Hematopoietic multipotent progenitor cell treated with erythropoietin and hydrocortisone succinate and interleukin-3 and kit ligand, for 8 days (in vitro differentiated cells): ENCODE data around the gene DFFB.
"Not testable (repeated sequence)": the region's sequence is repeated elsewhere in the genome, so short reads cannot be mapped to it uniquely, and the experiment has no call there.

Source experiments
- DNase-seq: peaks from one replicate; pipeline ENCODE4 v3.0.0-alpha.2; 2015

The DFFB gene

DNA sequence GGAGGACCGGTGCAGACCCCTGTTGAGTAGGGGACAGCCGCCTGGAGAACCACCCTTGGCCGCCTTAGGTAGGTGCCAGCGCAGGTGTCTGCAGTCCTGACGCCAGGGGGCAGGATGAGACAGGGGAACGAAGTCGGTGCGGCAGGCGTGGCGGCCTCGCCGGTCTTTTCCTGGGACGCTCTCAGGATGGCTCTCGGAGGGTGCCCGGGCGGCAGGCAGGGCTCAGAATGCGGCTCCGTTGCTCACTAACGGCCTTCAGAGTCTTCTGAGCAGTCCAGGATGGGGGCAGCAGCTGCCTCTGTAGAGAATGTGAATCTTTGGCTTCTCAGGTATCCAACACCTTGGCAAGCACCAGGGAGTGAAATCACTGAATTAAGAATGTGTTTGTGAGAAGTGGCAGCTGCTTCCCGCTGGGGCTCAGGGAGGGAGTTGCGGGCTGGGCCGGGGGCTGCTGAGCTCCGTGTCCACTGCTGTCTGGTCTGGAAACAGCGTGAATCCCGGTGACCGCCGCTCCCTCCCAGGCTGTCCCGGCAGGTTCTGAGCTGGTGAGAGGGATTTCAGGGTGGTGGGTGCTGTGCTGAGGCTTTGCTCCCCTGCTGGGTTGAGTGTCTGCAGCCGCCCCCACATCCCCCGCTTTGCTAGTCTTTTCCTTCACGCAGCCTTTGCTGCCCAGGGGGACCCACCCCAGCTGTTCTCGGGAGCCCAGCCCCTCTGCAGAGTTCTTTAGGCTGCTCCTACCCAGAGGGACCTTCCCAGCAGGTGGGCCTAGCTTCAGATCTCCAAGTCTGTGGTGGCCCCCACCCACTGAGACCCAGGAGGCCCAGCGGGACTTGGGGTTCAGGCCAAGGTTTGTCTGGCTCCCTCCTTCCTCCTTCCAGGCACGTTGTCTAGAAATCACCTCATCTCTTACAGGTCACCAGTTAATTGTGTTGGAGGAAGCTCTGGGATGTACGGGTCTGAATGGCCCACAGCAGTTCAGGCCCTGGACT, 53.9 kb downstream of the DFFB start:
- peak; percentile 66 for DNase-seq

- DNase-seq = no peak
Observed at GRCh38 chr1:3911981-3912808, 54.9 kb downstream of the DFFB start.

DNA sequence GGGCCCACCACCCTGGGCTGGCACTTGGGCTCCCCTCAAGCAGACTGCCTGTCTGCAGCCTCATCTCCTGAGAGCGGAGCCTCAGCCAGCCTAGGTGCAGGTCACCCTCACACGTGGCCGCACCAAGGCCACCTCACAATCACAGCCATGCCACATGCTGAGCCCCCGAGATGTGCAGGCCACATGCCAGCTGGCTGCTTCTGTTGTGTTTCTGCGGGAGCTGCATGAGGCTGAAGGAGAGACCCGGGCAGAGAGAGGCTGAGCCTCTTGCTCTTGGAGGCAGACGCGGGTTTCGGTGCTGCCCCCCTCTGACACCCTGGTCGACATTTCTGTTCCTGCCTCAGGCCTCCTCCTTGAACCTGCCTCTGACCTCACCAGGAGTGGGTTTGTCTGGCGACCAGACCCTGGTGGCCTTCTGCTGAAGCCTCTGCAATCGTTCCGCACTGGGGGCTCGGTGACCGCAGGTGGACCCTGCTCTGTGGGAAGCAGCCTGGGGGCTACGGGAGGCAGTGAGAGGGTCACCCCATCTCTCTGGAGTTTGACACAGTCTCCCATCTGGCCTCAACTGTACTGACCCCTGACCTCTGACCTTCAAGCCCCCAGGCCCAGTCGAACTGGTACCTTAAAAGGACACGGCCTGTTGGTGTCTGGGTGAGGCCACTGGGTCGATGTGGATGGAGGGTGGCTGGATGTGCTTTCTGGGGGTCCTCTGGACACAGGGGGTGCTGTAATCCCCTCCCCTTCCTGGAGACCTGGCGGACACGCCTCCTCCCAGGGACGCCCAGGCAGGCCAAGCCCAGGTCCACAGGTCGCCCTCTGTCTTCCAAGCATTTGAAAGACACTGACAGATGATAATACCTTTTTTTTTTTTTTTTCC, 55.8 kb downstream of the DFFB start:
- no peak for DNase-seq

- DNase-seq = no peak
Observed at GRCh38 chr1:3914331-3914851, 57.1 kb downstream of the DFFB start.

DNA sequence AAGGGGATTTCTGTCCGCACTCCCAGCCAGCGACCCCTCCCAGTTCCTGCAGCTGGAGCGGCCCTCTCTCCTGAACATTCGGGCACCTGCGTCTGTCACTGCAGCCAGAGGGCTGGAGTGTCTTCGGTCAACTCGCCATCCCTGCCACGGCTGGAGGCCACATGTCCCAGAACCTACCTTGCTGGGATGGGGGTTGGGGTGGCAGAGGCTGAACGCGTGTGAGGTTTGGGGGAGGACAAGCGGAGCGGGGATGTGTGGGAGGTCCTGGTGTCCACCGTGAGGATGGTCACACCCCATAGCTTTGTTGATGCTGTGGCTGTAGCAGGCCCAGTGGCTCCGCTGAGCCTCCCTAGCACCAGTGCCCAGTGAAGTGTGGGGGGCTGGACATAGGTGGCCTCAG, 57.6 kb downstream of the DFFB start:
- no peak for DNase-seq

- no peak for DNase-seq
Observed at GRCh38 chr1:3915551-3916121, 58.4 kb downstream of the DFFB start.

- DNase-seq = no peak
Observed at GRCh38 chr1:3917761-3918160, 60.5 kb downstream of the DFFB start.

DNA sequence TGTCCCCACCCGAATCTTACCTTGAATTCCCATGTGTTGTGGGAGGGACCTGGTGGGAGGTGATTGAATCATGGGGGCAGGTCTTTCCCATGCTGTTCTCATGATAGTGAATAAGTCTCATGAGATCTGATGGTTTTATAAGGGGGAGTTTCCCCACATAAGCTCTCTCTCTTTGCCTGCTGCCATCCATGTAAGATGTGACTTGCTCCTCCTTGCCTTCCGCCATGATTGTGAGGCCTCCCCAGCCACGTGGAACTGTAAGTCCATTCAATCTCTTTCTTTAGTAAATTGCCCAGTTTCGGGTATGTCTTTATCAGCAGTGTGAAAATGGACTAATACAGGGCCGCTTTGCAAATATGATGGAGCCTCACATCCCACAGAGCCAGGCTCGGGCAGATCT, 61.1 kb downstream of the DFFB start:
- not testable (repeated sequence) for DNase-seq

DNA sequence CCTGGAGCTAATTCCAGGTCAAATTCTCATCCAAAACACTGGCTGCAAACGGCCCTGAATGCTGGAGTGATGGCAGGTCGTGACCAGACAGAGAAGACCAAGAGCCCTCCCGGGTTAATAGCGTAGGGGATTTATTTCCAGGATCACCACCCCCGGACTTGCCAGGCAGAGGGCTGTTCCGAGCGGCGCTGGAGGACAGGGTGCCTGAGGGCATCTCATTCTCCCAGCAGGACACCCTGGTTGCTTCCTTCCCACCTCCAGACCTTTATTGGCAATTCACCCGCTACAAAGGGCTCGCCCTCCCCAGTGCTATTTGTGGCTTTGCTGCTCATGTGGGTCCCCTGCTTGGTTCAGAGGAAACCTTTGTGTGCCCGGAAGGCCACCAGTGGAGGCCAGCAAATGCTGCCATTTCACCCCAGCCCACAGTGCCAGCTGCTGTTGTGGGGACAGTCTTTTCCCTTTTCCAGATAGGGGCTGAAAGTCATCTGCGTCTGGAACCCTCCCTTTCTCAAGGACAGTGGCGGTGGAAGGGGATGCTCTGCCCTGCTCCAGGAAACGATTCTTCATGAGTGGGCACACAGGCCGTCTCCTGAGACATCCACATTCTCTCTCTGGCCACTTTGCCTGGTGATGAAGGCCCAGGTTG, 61.8 kb downstream of the DFFB start:
- DNase-seq = no peak

DNA sequence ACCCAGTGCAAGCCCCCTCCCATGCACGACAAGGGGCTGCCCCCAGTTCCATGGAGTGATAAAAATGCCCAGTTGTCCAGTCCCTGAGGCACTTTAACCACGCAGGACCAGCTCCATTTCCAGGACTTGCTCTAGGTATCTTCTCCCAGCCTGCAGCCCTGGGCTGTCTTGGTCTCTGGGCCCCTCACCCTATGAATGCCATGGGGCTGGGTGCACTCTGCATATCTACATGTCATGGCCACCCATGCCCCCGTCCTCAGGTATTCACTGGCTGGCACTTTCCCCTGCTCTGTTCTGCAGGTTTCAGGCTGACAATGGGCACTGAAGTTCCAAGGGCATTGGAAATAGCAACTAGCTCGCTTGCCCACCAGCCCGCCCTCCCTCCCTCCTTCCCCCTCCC, 62.4 kb downstream of the DFFB start:
- no peak for DNase-seq

DNA sequence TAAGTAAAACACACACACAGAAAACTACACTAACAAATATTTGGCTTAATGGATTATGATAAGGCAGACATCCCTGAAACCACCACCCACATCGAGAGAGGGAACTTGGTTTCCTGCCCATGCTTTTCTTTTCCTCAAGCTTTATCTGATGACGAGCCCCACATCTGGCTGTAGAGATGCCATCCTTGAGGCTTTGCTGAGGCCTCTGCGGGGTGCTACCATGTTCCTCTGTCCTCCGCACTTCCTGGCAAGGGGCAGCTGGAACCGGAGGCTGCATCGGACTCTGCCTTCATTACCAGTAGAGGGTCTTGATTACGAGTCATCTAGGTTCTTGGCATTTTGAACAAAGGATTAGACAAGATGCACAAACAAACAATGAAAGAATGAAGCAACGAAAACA, 64.5 kb downstream of the DFFB start:
- no peak for DNase-seq

- DNase-seq = no peak
Observed at GRCh38 chr1:3922201-3922725, 65.0 kb downstream of the DFFB start.

DNA sequence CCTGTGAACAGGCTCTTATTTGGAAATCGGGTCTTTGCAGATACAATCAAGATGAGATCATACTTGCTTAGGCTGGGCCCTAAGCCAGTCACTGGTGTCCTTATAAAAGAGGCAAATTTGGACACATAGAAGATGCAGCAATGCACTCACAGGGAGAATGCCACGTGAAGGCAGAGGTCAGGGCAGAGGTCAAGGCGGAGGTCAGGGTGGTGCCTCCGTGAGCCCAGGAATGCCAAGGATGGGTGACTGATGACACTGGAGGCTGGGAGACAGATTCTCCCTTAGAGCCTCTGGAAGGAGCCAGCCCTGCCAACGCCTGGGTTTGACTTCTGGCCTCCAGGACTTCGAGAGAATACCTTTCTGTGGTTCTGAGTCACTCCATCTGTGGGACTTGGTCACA, 65.6 kb downstream of the DFFB start:
- DNase-seq = no peak

DNA sequence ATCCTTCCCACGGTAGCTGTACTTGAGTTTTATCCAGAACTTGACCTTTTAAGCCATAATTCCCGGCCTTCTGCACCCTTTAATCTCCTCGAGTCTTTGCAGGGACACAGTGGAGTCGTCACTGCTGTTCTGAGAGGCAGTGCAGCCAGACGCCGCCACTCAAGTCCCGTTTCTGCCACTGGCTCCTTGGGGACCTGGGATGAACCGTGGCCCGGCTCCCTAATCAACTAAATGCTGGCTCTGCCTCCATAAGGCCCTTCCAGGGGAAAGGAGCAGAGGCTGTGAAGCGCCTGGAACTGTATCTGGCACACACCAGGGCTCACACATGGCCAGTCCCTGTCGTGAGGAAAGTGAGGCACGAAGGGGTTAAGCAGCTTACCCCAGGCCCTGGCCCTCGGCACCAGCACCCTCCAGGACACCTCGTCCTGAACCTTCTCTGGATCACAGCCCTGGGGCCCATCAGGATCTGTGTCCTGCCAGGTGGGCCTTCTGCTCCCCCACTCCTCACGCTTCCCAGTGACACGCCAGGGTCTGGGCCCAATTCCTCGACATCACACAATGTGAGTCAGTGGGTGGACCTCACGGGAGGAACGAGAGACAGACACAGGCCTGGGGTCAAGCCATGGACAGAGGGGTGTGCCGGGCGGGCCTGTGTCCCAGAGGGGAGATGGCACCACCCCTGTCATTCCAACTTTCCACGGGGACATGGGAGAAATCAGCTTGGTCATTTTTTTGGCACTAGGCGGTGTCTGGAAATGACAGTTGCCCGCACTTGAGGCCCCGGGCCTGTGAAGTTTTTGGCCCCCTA, 66.3 kb downstream of the DFFB start:
- no peak for DNase-seq

DNA sequence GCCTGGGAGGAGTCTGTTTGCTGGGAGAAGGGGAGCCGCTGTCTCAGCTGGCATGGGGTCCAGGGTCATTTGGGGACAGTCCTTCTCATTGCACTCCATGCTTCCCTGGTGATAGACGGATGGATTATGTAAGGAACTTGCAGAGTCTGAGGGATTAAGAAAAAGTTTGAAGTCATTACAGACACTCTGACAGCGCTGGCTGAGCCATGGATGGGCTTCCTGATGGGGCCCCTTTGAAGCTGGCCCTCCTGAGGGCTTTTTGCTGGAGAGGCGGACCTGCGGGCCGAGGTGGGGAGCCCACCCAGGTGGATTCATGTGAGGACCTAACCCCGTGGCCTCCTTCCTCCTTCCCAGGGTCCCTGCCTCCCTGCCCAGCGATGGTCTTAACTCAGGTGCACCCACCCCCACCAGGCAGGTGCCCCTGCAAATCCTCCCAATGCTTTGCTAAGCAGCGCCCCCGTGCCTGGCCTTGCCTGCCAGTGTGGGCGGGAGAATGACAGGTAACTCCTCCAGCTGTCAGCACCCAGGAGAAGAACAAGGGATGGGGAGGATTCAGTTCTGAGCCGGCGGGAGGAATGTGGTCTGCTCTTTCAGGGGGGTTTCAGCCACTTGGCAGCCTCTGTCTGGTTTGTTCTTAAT, 67.0 kb downstream of the DFFB start:
- DNase-seq = no peak

DNA sequence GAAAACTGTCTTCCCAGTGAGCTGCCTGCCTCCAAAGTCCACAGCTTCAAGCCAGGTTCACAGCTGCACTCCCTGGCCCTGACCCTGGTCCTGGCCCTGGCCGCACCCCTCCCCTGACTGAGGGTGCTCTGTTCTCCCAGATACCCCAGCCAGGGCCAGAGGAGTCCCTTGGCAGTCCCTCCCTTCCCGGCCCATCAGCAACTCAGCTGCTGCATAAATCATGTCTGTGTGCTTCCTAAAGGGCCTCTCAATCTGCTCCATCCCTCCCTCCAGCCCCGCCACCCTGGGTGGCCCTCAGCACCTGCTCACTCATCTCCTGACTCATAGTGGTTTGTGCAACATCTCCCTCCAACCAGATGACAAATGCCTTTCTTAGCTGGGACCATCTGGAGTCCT, 67.5 kb downstream of the DFFB start:
- DNase-seq = no peak

DNA sequence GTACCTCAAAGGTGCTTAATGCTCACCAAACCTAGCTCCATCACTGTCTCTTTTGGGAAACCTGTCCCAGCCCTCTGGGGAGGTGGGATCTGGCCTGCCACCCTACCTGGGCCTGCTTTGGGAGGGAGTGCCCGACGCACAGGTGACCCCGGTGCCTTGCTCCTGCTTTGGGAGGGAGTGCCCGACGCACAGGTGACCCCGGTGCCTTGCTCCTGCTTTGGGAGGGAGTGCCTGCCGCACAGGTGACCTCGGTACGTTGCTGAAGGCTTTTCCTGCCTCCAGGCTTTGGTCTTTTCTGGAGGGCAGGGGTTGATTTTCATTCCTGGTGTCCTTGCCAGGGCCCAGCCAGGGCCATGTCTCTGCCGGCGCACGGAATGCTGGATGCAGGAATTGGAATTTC, 68.0 kb downstream of the DFFB start:
- DNase-seq = no peak

- no peak for DNase-seq
Observed at GRCh38 chr1:3925762-3926161, 68.5 kb downstream of the DFFB start.

DNA sequence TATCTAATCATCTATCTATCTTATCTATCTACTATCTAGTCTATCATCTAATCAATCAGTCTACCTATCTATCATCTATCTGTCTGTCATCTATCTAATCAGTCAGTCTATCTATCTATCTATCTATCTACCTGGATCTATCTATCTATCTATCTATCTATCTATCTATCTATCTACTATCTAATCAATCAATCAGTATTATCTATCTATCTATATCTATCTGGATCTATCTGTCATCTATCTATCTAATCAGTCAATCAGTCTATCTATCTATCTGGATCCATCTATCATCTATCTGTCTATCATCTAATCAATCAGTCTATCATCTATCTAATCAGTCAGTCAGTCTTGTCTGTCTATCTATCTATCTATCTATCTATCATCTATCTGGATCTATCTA, 69.7 kb downstream of the DFFB start:
- no peak for DNase-seq

GRCh38 chr1:3928586-3928985, 71.3 kb downstream of the DFFB start:
- no peak for DNase-seq
